AG04449 (cell line): ENCODE data around the gene PXYLP1.

Experiments used
- CTCF ChIA-PET: fragments of 350-600 bp; formaldehyde crosslinking; extraction: SDS; loops from one replicate; lab custom pipeline; 2021; ENCODE audit warnings: antibody characterized with exemption; lab: Yijun Ruan, JAX
- POLR2A ChIA-PET: fragments of 400-600, 350-600 bp; formaldehyde crosslinking; extraction: SDS; loops from one replicate; lab custom pipeline; 2020; ENCODE audit warnings: antibody characterized with exemption, inconsistent platforms; lab: Yijun Ruan, JAX
- DNase-seq: peaks from one replicate; pipeline ENCODE4 v3.0.0-alpha.2; 2010; ENCODE audit warnings: low read depth, low spot score
- H3K4me3 ChIP-seq: 2 replicates; pipeline ENCODE4 v1.5.1; 2011; ENCODE audit warnings: low read depth, mild to moderate bottlenecking, control low read depth, low read length
- TF ChIP-seq, protein P1 (sequence below): IDR thresholded peaks from one replicate; pipeline ENCODE4 v1.5.1; 2011; ENCODE audit warnings: mild to moderate bottlenecking, moderate library complexity, low read length, control low read depth, inconsistent platforms; ENCODE audit not compliant: insufficient read depth; ENCODE audit errors: missing control alignments

The PXYLP1 gene

GRCh38 chr3:141231952-141232823, 563 bp downstream of the PXYLP1 start:
- no peak for DNase-seq
- H3K4me3 ChIP-seq: peak overlapping the region; percentile 71
- ChIA-PET POLR2A (interaction anchor here (0.6 to 1.0 kb wide), 3 partner anchors 8 to 152 kb away, joined by 3 read pairs; no protein-coding TSS in a partner anchor), CTCF (interaction anchor here (0.6 to 6.9 kb wide), 47 partner anchors 8 to 507 kb away, joined by 3 to 109 read pairs (median 4); no protein-coding TSS in a partner anchor)
- TF ChIP-seq, protein P1, sequence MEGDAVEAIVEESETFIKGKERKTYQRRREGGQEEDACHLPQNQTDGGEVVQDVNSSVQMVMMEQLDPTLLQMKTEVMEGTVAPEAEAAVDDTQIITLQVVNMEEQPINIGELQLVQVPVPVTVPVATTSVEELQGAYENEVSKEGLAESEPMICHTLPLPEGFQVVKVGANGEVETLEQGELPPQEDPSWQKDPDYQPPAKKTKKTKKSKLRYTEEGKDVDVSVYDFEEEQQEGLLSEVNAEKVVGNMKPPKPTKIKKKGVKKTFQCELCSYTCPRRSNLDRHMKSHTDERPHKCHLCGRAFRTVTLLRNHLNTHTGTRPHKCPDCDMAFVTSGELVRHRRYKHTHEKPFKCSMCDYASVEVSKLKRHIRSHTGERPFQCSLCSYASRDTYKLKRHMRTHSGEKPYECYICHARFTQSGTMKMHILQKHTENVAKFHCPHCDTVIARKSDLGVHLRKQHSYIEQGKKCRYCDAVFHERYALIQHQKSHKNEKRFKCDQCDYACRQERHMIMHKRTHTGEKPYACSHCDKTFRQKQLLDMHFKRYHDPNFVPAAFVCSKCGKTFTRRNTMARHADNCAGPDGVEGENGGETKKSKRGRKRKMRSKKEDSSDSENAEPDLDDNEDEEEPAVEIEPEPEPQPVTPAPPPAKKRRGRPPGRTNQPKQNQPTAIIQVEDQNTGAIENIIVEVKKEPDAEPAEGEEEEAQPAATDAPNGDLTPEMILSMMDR: no peak

DNA sequence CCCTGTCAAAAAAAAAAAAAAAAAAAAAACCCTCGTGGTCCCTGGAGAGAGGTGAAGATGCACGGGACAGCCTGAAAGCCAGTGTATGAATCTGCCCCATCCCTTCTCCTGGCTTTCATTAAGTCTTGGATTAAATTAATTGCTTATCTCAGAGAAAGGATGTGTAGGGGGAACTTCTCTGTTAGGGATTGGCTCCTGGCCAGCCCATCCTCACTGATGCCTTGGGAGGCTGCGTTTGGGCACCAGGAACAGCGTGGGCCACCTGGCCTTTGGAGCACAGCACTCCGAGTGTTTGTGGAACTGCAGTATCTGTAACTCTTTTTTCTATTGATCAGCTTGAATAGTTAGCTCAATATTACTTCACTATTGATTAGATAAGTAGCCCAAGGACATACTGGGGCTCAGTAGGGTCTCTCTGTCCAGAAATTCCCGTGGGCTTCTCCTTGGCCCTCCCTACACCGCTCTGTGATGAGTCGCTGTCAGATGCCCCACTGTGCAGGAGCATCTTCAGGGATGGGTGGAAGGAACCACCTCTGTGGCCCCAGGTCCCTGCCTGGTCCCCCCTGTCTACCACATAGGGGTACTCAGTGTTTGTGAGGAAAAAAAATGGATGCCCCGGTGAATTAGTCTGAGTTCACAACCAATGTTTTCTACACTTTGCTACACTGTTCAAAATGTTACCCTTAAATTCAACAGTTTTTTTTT, 2.0 kb downstream of the PXYLP1 start:
- CTCF ChIA-PET: interaction anchor here (1.2 to 6.9 kb wide), 6 partner anchors 10 to 220 kb away, joined by 3 to 109 read pairs (median 32); no protein-coding TSS in a partner anchor
- TF ChIP-seq, protein P1: no peak
- no peak overlapping the region for H3K4me3 ChIP-seq
- POLR2A ChIA-PET: no interaction called here
- DNase-seq: no peak

DNA sequence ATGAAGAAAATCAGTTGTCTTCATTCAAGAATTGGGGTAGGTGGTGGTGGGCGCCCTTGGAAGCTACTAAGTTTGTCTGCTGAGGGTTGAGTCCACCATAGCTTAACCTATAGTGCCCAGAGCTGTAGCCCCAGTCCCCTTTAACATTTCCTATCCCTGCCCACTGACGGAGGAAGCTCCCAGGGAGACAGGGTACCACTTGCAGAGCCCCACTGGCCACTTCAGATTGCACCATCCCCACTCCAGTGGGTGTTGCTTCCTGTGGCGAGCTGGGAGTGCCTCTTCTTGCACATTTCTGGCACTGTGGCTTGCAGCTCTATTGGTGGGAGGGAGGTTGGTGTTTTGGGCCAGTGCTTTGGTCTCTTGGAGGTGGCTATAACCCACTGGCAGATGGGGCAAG, 2.7 kb downstream of the PXYLP1 start:
- POLR2A ChIA-PET: no interaction called here
- TF ChIP-seq, protein P1: no peak
- no peak for DNase-seq
- CTCF ChIA-PET: interaction anchor here (3.6 to 6.9 kb wide), 2 partner anchors 9 to 15 kb away, joined by 35 to 109 read pairs; no protein-coding TSS in a partner anchor
- no peak overlapping the region for H3K4me3 ChIP-seq

GRCh38 chr3:141235661-141236171, 4.1 kb downstream of the PXYLP1 start:
- H3K4me3 ChIP-seq: no peak overlapping the region
- POLR2A ChIA-PET: no interaction called here
- DNase-seq: no peak
- TF ChIP-seq, protein P1: no peak
- CTCF ChIA-PET: interaction anchor here (1.1 to 6.9 kb wide), 5 partner anchors 13 to 216 kb away, joined by 3 to 109 read pairs (median 3); no protein-coding TSS in a partner anchor

- DNase-seq: no peak
- ChIA-PET POLR2A (no interaction called here), CTCF (interaction anchor here (1.1 to 6.9 kb wide), 5 partner anchors 13 to 216 kb away, joined by 3 to 109 read pairs (median 3); no protein-coding TSS in a partner anchor)
- H3K4me3 ChIP-seq: no peak overlapping the region
- TF ChIP-seq, protein P1: no peak
Observed at GRCh38 chr3:141236361-141236760, 4.7 kb downstream of the PXYLP1 start.
